Esophagus muscularis mucosa (tissue), 4 donors: ENCODE measurements around the gene LIN7B. TPM values are rescaled to one million over a fixed set of nuclear protein-coding genes. Genes with fewer than 3 reads are reported as not detected.
"Not testable (repeated sequence)": the region's sequence is repeated elsewhere in the genome, so short reads cannot be mapped to it uniquely, and the experiment has no call there.

ENCODE experiments used
- DNase-seq: peaks from one replicate; pipeline ENCODE4 v3.0.0-alpha.2; 2017; ENCODE audit errors: extremely low spot score
- H3K27ac ChIP-seq, 4 donors: fragments of 200-600 bp; sonication (generic); replicated peaks in 1 of 4; 1 replicate in 3 of 4; 2 replicates in 1 of 4; pipeline ENCODE4 v1.5.1; 2016 to 2019; ENCODE audit warnings: mild to moderate bottlenecking in 1 of 4
- H3K27me3 ChIP-seq, 4 donors: fragments of 200-600 bp; sonication (generic); one replicate each; pipeline versions ENCODE4 v1.5.1 to v1.6.0; 2016 to 2019
- H3K36me3 ChIP-seq, 4 donors: fragments of 200-600 bp; sonication (generic); one replicate each; pipeline ENCODE4 v1.5.1; 2016 to 2019
- H3K4me1 ChIP-seq, 4 donors: fragments of 200-600 bp; sonication (generic); one replicate each; pipeline ENCODE4 v1.5.1; 2016 to 2019
- H3K4me3 ChIP-seq, 4 donors: fragments of 200-600 bp; sonication (generic); 1 replicate in 2 of 4; 2 replicates in 2 of 4; pipeline ENCODE4 v1.5.1; 2016 to 2019; ENCODE audit warnings: mild to moderate bottlenecking in 4 of 4, moderate library complexity in 1 of 4
- H3K9me3 ChIP-seq, 4 donors: fragments of 200-600 bp; sonication (generic); 1 replicate in 3 of 4; 2 replicates in 1 of 4; pipeline ENCODE4 v1.5.1; 2016 to 2019
- EP300 ChIP-seq: sonication (generic); formaldehyde crosslinking; IDR thresholded peaks from one replicate; pipeline ENCODE4 v1.6.1; 2017; ENCODE audit warnings: antibody characterized with exemption
- POLR2A ChIP-seq: fragments of 450-650 bp; IDR thresholded peaks from one replicate; pipeline ENCODE4 v1.6.1; 2017; ENCODE audit warnings: antibody characterized with exemption, moderate library complexity, mild to moderate bottlenecking, low read depth
- POLR2AphosphoS5 ChIP-seq, 2 donors: sonication (generic); formaldehyde crosslinking; IDR thresholded peaks; one replicate each; pipeline ENCODE4 v1.6.1; 2017; ENCODE audit warnings: antibody characterized with exemption in 2 of 2
- WGBS: methylation state at CpG from one replicate; pipeline ENCODE4 v1.1.5; 2018; 5-methylcytosine and 5-hydroxymethylcytosine counted together
- intact Hi-C: fragments of 100-400 bp; cut with DNase I; formaldehyde crosslinking; loops from one replicate; pipeline ENCODE4 v1.15.1; 2023
- total RNA-seq, 4 donors: library from RNA; depleted of rRNA; stranded (reverse); fragments of >200 nt; gene quantifications; one replicate each; pipeline versions ENCODE4 v1.1.0 to v1.2.1, GENCODE V29; 2016
- TF ChIP-seq, protein P1 (sequence below), 3 experiments: fragments of 200-600 bp in 2 of 3; fragments of 450-650 bp in 1 of 3; sonication (generic) in 2 of 3; IDR thresholded peaks; one replicate each; pipeline ENCODE4 v1.5.1; 2017 to 2019; ENCODE audit warnings: antibody characterized with exemption in 3 of 3, mild to moderate bottlenecking in 2 of 3, moderate library complexity in 1 of 3

The LIN7B gene
- total RNA-seq, 4 donors from 2014 or later, result 7.5 to 21.4 (median 15.5) TPM

GRCh38 chr19:49073514-49074378 lies 40.4 kb upstream of the LIN7B start:
- TF ChIP-seq POLR2AphosphoS5 (IDR thresholded peaks at IDR 0.05) (no peak), EP300 (no peak), POLR2A (no peak)
- TF ChIP-seq, protein P1, sequence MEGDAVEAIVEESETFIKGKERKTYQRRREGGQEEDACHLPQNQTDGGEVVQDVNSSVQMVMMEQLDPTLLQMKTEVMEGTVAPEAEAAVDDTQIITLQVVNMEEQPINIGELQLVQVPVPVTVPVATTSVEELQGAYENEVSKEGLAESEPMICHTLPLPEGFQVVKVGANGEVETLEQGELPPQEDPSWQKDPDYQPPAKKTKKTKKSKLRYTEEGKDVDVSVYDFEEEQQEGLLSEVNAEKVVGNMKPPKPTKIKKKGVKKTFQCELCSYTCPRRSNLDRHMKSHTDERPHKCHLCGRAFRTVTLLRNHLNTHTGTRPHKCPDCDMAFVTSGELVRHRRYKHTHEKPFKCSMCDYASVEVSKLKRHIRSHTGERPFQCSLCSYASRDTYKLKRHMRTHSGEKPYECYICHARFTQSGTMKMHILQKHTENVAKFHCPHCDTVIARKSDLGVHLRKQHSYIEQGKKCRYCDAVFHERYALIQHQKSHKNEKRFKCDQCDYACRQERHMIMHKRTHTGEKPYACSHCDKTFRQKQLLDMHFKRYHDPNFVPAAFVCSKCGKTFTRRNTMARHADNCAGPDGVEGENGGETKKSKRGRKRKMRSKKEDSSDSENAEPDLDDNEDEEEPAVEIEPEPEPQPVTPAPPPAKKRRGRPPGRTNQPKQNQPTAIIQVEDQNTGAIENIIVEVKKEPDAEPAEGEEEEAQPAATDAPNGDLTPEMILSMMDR (IDR thresholded peaks at IDR 0.05), result no peak
- no peaks in the 10 kb centered on the region for H3K36me3 ChIP-seq
- intact Hi-C loops, result no loop called here
- no peak overlapping the region for H3K27ac ChIP-seq
- H3K4me1 ChIP-seq, result peaks cover 5 to 20% (median 9%) of the 10 kb centered on the region in 4 donors
- WGBS, result 60% methylated on average over 22 of the region's 23 CpGs
- no peaks in the 10 kb centered on the region for H3K9me3 ChIP-seq
- DNase-seq, result no peak
- peaks cover 7 to 58% (median 39%) of the 10 kb centered on the region in 4 donors for H3K27me3 ChIP-seq
- H3K4me3 ChIP-seq, result no peak overlapping the region

DNA sequence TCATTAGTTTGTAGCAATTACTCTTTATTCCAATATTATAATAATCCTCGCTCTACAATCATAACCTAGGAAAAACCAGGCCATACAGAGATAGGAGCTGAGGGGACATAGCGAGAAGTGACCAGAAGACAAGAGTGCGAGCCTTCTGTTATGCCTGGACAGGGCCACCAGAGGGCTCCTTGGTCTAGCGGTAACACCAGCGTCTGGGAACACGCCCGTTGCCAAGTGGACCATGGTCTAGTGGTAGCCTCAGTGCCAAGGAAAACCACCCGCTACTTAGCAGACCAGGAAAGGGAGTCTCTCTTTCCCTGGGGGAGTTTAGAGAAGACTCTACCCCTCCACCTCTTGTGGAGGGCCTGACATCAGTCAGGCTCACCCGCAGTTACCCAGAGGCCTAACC lies 39.3 kb upstream of the LIN7B start:
- TF ChIP-seq POLR2AphosphoS5 (IDR thresholded peaks at IDR 0.05), result peak in 1 of 2 donors; percentile 22
- TF ChIP-seq, protein P1 (IDR thresholded peaks at IDR 0.05), result peak; percentile 57 to 86 (median 72)
- DNase-seq, H3K27ac ChIP-seq, H3K36me3 ChIP-seq, H3K4me3 ChIP-seq, H3K9me3 ChIP-seq, intact Hi-C loops: not testable (repeated sequence)
- peaks cover 7 to 47% (median 37%) of the 10 kb centered on the region in 4 donors for H3K27me3 ChIP-seq
- 21% methylated on average over 8 of the region's 9 CpGs for WGBS
- peaks cover 5 to 20% (median 9%) of the 10 kb centered on the region in 4 donors for H3K4me1 ChIP-seq

GRCh38 chr19:49080392-49080791 lies 33.8 kb upstream of the LIN7B start:
- H3K36me3 ChIP-seq, result no peaks in the 10 kb centered on the region
- H3K27ac ChIP-seq, result no peak overlapping the region
- 90% methylated on average over 4 of the region's 4 CpGs for whole genome bisulfite sequencing
- H3K4me3 ChIP-seq, result no peak overlapping the region
- no peaks in the 10 kb centered on the region for H3K9me3 ChIP-seq
- H3K27me3 ChIP-seq, result no peaks in the 10 kb centered on the region
- TF ChIP-seq EP300 (no peak), POLR2AphosphoS5 (IDR thresholded peaks at IDR 0.05) (no peak)
- TF ChIP-seq, protein P1 (IDR thresholded peaks at IDR 0.05), result no peak
- H3K4me1 ChIP-seq, result peaks cover 3 to 7% (median 5%) of the 10 kb centered on the region in 4 donors
- no peak for DNase-seq
- intact Hi-C loops, result no loop called here

GRCh38 chr19:49081273-49081672 lies 32.9 kb upstream of the LIN7B start:
- WGBS, result 45% methylated on average over 1 of the region's 1 CpG
- no peaks in the 10 kb centered on the region for H3K36me3 ChIP-seq
- no peaks in the 10 kb centered on the region for H3K9me3 ChIP-seq
- peaks cover 8 to 12% (median 10%) of the 10 kb centered on the region in 4 donors for H3K4me1 ChIP-seq
- no peaks in the 10 kb centered on the region for H3K27me3 ChIP-seq
- TF ChIP-seq, protein P1 (IDR thresholded peaks at IDR 0.05), result no peak
- TF ChIP-seq EP300 (no peak), POLR2A (no peak), POLR2AphosphoS5 (IDR thresholded peaks at IDR 0.05) (no peak)
- H3K4me3 ChIP-seq, result no peak overlapping the region
- H3K27ac ChIP-seq, result no peak overlapping the region
- no peak for DNase-seq
- intact Hi-C loops, result no loop called here
